ENCODE data around the gene HDAC9.

GRCh38 chr7:18724318-18724717 is 228.8 kb downstream of the HDAC9 start:
- TF ChIP-seq EZH2 (conservative IDR thresholded peaks at IDR 0.05; ENCODE audit: low read depth, low read length) (no peak), MAX (IDR thresholded peaks at IDR 0.05) (no peak), KAT8 (CRISPR knock-in tag; IDR thresholded peaks at IDR 0.05) (no peak), CTCF (CRISPR knock-in tag; IDR thresholded peaks at IDR 0.05) (no peak)
